Mesothelial cell of epicardium (in vitro differentiated cells): Measurements from ENCODE around the gene RBM10. TPM values are rescaled to one million over a fixed set of nuclear protein-coding genes. Genes with fewer than 3 reads are reported as not detected.
"Not testable (repeated sequence)": the region's sequence is repeated elsewhere in the genome, so short reads cannot be mapped to it uniquely, and the experiment has no call there.

ENCODE experiments used
- DNase-seq, 2 experiments: peaks; one replicate each; pipeline ENCODE4 v3.0.0; 2021; ENCODE audit warnings: low spot score in 2 of 2; ENCODE audit not compliant: unreplicated experiment in 2 of 2
- H3K27ac Mint-ChIP-seq: 2 replicates; pipeline ENCODE4 v1.8.0; 2021; ENCODE audit warnings: mixed read lengths
- H3K27me3 Mint-ChIP-seq: 2 replicates; pipeline ENCODE4 v1.8.0; 2021; ENCODE audit warnings: low read depth, mixed read lengths
- H3K36me3 Mint-ChIP-seq: 2 replicates; pipeline ENCODE4 v1.8.0; 2021; ENCODE audit warnings: mixed read lengths
- H3K4me1 Mint-ChIP-seq: 2 replicates; pipeline ENCODE4 v1.8.0; 2021; ENCODE audit warnings: mixed read lengths
- H3K4me3 Mint-ChIP-seq: 2 replicates; pipeline ENCODE4 v1.8.0; 2021; ENCODE audit warnings: mild to moderate bottlenecking, moderate library complexity, mixed read lengths
- H3K9me3 Mint-ChIP-seq: 2 replicates; pipeline ENCODE4 v1.8.0; 2021; ENCODE audit warnings: mixed read lengths
- total RNA-seq: library from RNA; stranded (reverse); gene quantifications from 3 replicates; pipeline ENCODE4 v1.2.1, GENCODE V29; 2021
- TF ChIP-seq, protein P1 (sequence below): fragments of 200-600 bp; sonication (generic); IDR thresholded peaks from one replicate; pipeline ENCODE4 v1.5.0; 2021; ENCODE audit warnings: antibody characterized with exemption; ENCODE audit not compliant: unreplicated experiment

The RBM10 gene
- total RNA-seq, 1 donor from 2014 or later, result 58.7 TPM

GRCh38 chrX:47112316-47112954 is 32.6 kb upstream of the RBM10 start:
- Mint-ChIP-seq H3K4me1 (no peaks in the 10 kb centered on the region), H3K27ac (no peak overlapping the region), H3K36me3 (peaks cover 3% of the 10 kb centered on the region), H3K4me3 (no peak overlapping the region), H3K27me3 (no peaks in the 10 kb centered on the region), H3K9me3 (peaks cover 23% of the 10 kb centered on the region)
- TF ChIP-seq, protein P1, sequence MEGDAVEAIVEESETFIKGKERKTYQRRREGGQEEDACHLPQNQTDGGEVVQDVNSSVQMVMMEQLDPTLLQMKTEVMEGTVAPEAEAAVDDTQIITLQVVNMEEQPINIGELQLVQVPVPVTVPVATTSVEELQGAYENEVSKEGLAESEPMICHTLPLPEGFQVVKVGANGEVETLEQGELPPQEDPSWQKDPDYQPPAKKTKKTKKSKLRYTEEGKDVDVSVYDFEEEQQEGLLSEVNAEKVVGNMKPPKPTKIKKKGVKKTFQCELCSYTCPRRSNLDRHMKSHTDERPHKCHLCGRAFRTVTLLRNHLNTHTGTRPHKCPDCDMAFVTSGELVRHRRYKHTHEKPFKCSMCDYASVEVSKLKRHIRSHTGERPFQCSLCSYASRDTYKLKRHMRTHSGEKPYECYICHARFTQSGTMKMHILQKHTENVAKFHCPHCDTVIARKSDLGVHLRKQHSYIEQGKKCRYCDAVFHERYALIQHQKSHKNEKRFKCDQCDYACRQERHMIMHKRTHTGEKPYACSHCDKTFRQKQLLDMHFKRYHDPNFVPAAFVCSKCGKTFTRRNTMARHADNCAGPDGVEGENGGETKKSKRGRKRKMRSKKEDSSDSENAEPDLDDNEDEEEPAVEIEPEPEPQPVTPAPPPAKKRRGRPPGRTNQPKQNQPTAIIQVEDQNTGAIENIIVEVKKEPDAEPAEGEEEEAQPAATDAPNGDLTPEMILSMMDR, result no peak
- no peak for DNase-seq

- DNase-seq, H3K27ac Mint-ChIP-seq, H3K36me3 Mint-ChIP-seq, H3K27me3 Mint-ChIP-seq, H3K4me3 Mint-ChIP-seq, H3K4me1 Mint-ChIP-seq: not testable (repeated sequence)
- H3K9me3 Mint-ChIP-seq, result peaks cover 32% of the 10 kb centered on the region
Measured at GRCh38 chrX:47116551-47117110, 28.4 kb upstream of the RBM10 start.

DNA sequence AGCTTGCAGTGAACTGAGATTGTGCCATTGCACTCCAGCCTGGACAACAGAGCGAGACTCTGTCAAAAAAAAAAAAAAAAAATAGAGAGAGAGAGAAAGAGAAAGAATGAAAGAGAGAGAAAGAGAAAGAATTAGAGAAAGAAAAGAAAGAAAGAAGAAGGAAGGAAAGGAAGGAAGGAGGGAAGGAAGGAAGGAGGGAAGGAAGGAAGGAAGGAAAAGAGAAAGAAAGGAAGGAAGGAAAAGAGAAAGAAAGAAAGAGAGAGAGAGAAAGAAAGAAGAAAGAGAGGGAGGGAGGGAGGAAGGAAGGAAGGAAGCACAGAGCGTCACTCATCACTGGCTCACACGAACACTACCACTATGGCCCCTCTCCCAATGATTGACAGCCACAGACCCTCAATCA is 20.6 kb upstream of the RBM10 start:
- H3K4me3 Mint-ChIP-seq, H3K27ac Mint-ChIP-seq, H3K27me3 Mint-ChIP-seq, H3K4me1 Mint-ChIP-seq, H3K36me3 Mint-ChIP-seq, DNase-seq: not testable (repeated sequence)
- H3K9me3 Mint-ChIP-seq, result peaks cover 19% of the 10 kb centered on the region

- H3K36me3 Mint-ChIP-seq, result no peaks in the 10 kb centered on the region
- H3K27ac Mint-ChIP-seq, result peak overlapping the region; percentile 94
- TF ChIP-seq, protein P1, result no peak
- no peaks in the 10 kb centered on the region for H3K4me1 Mint-ChIP-seq
- peak; percentile 71 to 91 for DNase-seq
- H3K4me3 Mint-ChIP-seq, result peak overlapping the region; percentile 98
- peaks cover 16% of the 10 kb centered on the region for H3K9me3 Mint-ChIP-seq
- no peaks in the 10 kb centered on the region for H3K27me3 Mint-ChIP-seq
Measured at GRCh38 chrX:47129157-47129898, 15.7 kb upstream of the RBM10 start.

- peak overlapping the region; percentile 98 for H3K4me3 Mint-ChIP-seq
- DNase-seq, result no peak
- no peaks in the 10 kb centered on the region for H3K36me3 Mint-ChIP-seq
- TF ChIP-seq, protein P1, result no peak
- H3K27ac Mint-ChIP-seq, result no peak overlapping the region
- H3K4me1 Mint-ChIP-seq, result no peaks in the 10 kb centered on the region
- peaks cover 16% of the 10 kb centered on the region for H3K9me3 Mint-ChIP-seq
- H3K27me3 Mint-ChIP-seq, result no peaks in the 10 kb centered on the region
Measured at GRCh38 chrX:47129899-47130358, 15.1 kb upstream of the RBM10 start.

DNA sequence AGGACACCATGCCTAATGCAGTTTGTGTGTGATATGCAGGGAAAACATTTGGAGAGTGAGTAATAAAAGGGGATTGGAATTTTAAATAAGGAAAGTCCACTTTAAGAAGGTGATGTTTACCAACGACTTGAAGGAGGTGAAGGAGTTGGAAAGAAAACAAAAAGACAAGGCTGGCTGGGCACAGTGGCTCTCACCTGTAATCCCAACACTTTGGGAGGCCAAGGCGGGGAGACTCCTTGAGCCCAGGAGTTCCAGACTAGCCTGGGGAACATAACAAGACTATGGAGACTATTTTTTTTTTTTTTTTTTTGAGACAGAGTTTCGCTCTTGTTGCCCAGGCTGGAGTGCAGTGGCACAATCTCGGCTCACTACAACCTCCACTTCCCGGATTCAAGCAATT is 11.5 kb upstream of the RBM10 start:
- no peak for DNase-seq
- peaks cover 2% of the 10 kb centered on the region for H3K36me3 Mint-ChIP-seq
- H3K4me1 Mint-ChIP-seq, result no peaks in the 10 kb centered on the region
- H3K27ac Mint-ChIP-seq, result no peak overlapping the region
- TF ChIP-seq, protein P1, result no peak
- peaks cover 7% of the 10 kb centered on the region for H3K9me3 Mint-ChIP-seq
- no peak overlapping the region for H3K4me3 Mint-ChIP-seq
- no peaks in the 10 kb centered on the region for H3K27me3 Mint-ChIP-seq

DNA sequence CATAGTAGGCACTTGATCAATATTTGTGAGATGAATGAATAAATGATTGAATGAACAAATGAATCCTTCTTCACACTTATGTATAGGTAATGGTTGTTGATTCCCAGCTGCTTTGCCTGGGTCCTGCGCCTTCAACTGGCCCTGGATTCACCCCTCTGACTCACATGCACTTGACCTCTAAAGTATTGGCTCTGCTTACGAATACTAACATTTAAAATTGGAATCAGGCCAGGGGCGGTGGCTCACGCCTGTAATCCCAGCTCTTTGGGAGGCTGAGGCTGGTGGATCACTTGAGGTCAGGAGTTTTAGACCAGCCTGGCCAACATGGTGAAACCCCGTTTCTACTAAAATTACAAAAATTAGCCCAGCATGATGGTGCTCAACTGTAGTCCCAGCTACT is 9.4 kb upstream of the RBM10 start:
- H3K9me3 Mint-ChIP-seq, result peaks cover 18% of the 10 kb centered on the region
- DNase-seq, H3K27ac Mint-ChIP-seq, H3K36me3 Mint-ChIP-seq, H3K27me3 Mint-ChIP-seq, H3K4me1 Mint-ChIP-seq, H3K4me3 Mint-ChIP-seq: not testable (repeated sequence)
